Uterus (tissue), 4 donors: ENCODE data around the gene ZNF439. TPM values are rescaled to one million over a fixed set of nuclear protein-coding genes. Genes with fewer than 3 reads are reported as not detected.
"Not testable (repeated sequence)": the region's sequence is repeated elsewhere in the genome, so short reads cannot be mapped to it uniquely, and the experiment has no call there.

Experiments
- DNase-seq, 2 donors: peaks; one replicate each; pipeline ENCODE4 v3.0.0-alpha.2; 2019 to 2020
- H3K27ac ChIP-seq, 2 donors: fragments of 200-600 bp; sonication (generic); 1 replicate in 1 of 2; 2 replicates in 1 of 2; pipeline ENCODE4 v1.5.1; 2016 to 2018
- H3K27me3 ChIP-seq, 2 donors: fragments of 200-600 bp; sonication (generic); one replicate each; pipeline ENCODE4 v1.5.1; 2018 to 2019; ENCODE audit warnings: control low read depth in 1 of 2
- H3K36me3 ChIP-seq, 2 donors: fragments of 200-600 bp; sonication (generic); one replicate each; pipeline ENCODE4 v1.5.1; 2019; ENCODE audit warnings: control low read depth in 1 of 2
- H3K4me1 ChIP-seq, 2 donors: fragments of 200-600 bp; sonication (generic); one replicate each; pipeline ENCODE4 v1.5.1; 2018 to 2019; ENCODE audit warnings: control low read depth in 1 of 2
- H3K4me3 ChIP-seq, 2 donors: fragments of 200-600 bp; sonication (generic); 1 replicate in 1 of 2; 2 replicates in 1 of 2; pipeline ENCODE4 v1.5.1; 2018 to 2019; ENCODE audit warnings: mild to moderate bottlenecking in 1 of 2
- H3K9me3 ChIP-seq, 2 donors: fragments of 200-600 bp; sonication (generic); one replicate each; pipeline ENCODE4 v1.5.1; 2019; ENCODE audit warnings: control low read depth in 1 of 2
- CTCF ChIP-seq, 4 experiments: fragments of 200-600 bp in 2 of 4; fragments of 450-650 bp in 2 of 4; sonication (generic) in 2 of 4; IDR thresholded peaks; one replicate each; pipeline ENCODE4 v1.5.1; 2016 to 2019; ENCODE audit warnings: antibody characterized with exemption in 4 of 4, mild to moderate bottlenecking in 2 of 4, moderate library complexity in 1 of 4
- POLR2A ChIP-seq, 2 donors: fragments of 450-650 bp; IDR thresholded peaks; one replicate each; pipeline ENCODE4 v1.6.1; 2016; ENCODE audit warnings: antibody characterized with exemption in 2 of 2, mild to moderate bottlenecking in 1 of 2, moderate library complexity in 1 of 2
- intact Hi-C: fragments of 100-400 bp; cut with DNase I; formaldehyde crosslinking; loops from one replicate; pipeline ENCODE4 v1.15.1; 2023; ENCODE audit warnings: low total_unique reads
- total RNA-seq, 4 donors: library from RNA; depleted of rRNA in 3 of 4; stranded (reverse); fragments of >200 nt in 3 of 4; gene quantifications; one replicate each; pipeline versions ENCODE4 v1.1.0 to v1.2.4, GENCODE V29; 2014 to 2023
- donor health status: DM: yes; HTN: yes; CAD: no.

The ZNF439 gene
- total RNA-seq, 4 donors from 2014 or later: 5.4 to 19.8 (median 11.0) TPM

- Histone ChIP-seq H3K27me3 (no peaks in the 10 kb centered on the region), H3K36me3 (no peaks in the 10 kb centered on the region), H3K9me3 (peaks cover 0 to 23% of the 10 kb centered on the region in 2 donors), H3K27ac (no peak overlapping the region), H3K4me3 (no peak overlapping the region), H3K4me1 (no peaks in the 10 kb centered on the region)
- intact Hi-C loops: no loop called here
- TF ChIP-seq CTCF (IDR thresholded peaks at IDR 0.05): no peak
- no peak for TF ChIP-seq POLR2A (IDR thresholded peaks at IDR 0.05)
- no peak for DNase-seq
Observed at GRCh38 chr19:11872624-11873023, 24.1 kb downstream of the ZNF439 start.

- Histone ChIP-seq H3K36me3 (no peaks in the 10 kb centered on the region), H3K4me1 (no peaks in the 10 kb centered on the region), H3K27me3 (no peaks in the 10 kb centered on the region), H3K4me3 (no peak overlapping the region), H3K9me3 (peaks cover 0 to 11% of the 10 kb centered on the region in 2 donors), H3K27ac (no peak overlapping the region)
- no peak for DNase-seq
- intact Hi-C loops: no loop called here
- TF ChIP-seq POLR2A (IDR thresholded peaks at IDR 0.05): no peak
- no peak for TF ChIP-seq CTCF (IDR thresholded peaks at IDR 0.05)
Observed at GRCh38 chr19:11873762-11874161, 25.2 kb downstream of the ZNF439 start.

- H3K27ac ChIP-seq, intact Hi-C loops, H3K36me3 ChIP-seq, H3K9me3 ChIP-seq, H3K4me1 ChIP-seq, H3K4me3 ChIP-seq, H3K27me3 ChIP-seq, DNase-seq: not testable (repeated sequence)
Observed at GRCh38 chr19:11879687-11880266, 31.3 kb downstream of the ZNF439 start.

DNA sequence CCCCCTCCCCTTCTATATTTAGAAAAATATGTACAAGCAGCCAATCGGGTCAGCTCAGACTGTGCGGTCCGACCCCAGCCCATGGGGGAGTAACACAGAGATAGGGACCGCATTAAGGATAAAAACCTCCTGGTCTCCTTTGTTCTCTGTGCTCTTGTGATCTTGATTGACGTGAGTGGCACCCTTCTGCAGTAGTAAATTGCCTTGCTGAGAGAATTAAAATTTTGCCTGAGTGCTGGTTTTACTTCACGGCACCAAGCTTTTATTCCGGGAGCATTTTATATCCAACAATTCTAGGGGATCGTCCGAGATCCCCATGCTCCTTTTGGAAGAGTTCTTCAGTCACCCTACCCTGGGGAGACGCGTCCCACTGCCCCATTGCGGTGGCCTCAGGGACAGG lies 32.1 kb downstream of the ZNF439 start:
- no peaks in the 10 kb centered on the region for H3K36me3 ChIP-seq
- DNase-seq: no peak
- intact Hi-C loops: no loop called here
- H3K4me3 ChIP-seq: no peak overlapping the region
- H3K9me3 ChIP-seq: no peaks in the 10 kb centered on the region
- H3K4me1 ChIP-seq: no peaks in the 10 kb centered on the region
- H3K27ac ChIP-seq: no peak overlapping the region
- TF ChIP-seq CTCF (IDR thresholded peaks at IDR 0.05) (no peak), POLR2A (IDR thresholded peaks at IDR 0.05) (no peak)
- no peaks in the 10 kb centered on the region for H3K27me3 ChIP-seq

- Histone ChIP-seq H3K9me3 (no peaks in the 10 kb centered on the region), H3K4me3 (no peak overlapping the region), H3K27me3 (no peaks in the 10 kb centered on the region), H3K4me1 (no peaks in the 10 kb centered on the region), H3K27ac (no peak overlapping the region), H3K36me3 (no peaks in the 10 kb centered on the region)
- peak; percentile 29 to 31 for DNase-seq
- intact Hi-C loops: no loop called here
- TF ChIP-seq CTCF (IDR thresholded peaks at IDR 0.05) (peak; percentile 60 to 73 (median 68)), POLR2A (IDR thresholded peaks at IDR 0.05) (no peak)
Observed at GRCh38 chr19:11881151-11881800, 32.8 kb downstream of the ZNF439 start.
